HG02885 (cell line): Measurements from ENCODE around the gene COQ6.
"Not testable (repeated sequence)": the region's sequence is repeated elsewhere in the genome, so short reads cannot be mapped to it uniquely, and the experiment has no call there.

ENCODE experiments used
- ATAC-seq: cut with Tn5 transposase; IDR thresholded peaks from one replicate; pipeline ENCODE4 v1.9.1; 2021; ENCODE audit warnings: mild to moderate bottlenecking; ENCODE audit not compliant: unreplicated experiment, poor library complexity

Gene COQ6

DNA sequence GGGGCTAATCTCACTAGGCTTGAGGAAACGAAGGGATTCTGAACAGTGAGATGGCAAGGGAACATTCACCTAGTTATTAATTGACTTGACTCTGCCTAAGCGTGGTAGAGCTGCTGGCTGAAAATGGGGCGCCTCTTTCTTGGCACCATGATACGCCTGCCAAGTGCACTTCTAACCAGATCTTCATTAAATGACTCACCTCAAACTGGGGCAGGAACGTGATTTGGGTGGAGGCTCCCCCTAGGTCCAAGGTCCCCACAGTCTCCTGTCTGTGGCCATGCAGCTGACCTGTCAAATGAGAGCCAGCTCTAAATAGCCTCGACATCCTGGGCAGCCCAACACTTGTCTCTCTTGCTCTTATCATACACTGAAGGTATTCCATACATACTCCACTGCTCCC is 26.0 kb downstream of the COQ6 start:
- ATAC-seq: no peak

DNA sequence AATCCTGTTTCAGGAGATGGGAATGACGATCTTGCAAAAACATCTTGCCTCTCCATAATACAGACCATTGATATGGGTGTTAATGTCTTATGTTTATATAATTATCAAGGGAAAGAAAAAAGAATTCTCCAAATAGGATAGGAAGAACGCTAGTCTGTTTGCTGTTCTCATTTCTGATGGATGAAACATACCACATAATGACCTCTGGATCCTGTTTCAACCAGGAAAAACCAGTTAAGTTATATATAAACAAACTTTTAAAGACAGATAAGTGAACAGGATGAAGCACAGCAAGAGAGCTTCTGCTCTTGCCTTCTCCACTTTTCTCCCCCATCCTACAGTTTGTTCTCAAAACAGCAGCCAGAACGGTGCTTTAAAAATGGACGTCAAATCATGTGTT is 27.8 kb downstream of the COQ6 start:
- no peak for ATAC-seq

DNA sequence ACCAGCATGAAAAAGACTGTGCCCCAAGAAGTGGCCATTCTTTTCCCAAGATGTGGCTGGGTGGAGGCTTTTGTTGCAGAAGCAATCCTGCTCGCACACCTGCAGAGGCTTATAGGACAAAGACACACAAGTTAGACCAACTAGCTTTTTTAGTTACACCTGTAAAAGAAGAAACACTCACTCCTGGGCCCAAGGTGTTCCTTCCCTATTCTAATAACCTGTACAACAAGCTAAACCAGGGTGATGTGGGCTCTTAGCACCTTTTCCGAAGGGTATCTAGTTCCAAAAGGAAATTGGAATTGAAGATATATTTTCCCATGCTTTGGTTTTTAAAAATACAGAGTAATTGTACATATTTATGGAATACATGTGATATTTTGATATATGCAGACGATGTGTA is 38.0 kb downstream of the COQ6 start:
- no peak for ATAC-seq

DNA sequence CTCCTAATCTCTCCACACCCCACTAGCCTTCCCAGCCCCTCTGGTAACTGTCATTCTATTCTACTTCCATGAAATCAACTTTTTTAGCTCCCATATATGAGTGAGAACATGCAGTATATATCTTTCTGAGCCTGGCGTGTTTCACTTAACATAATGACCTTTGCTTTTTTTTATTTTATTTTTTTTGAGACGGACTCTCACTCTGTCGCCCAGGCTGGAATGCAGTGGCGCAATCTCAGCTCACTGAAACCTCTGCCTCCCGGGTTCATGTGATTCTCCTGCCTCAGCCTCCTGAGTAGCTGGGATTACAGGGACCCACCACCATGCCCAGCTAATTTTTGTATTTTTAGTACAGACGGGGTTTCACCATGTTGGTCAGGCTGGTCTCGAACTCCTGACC is 38.6 kb downstream of the COQ6 start:
- ATAC-seq: not testable (repeated sequence)

DNA sequence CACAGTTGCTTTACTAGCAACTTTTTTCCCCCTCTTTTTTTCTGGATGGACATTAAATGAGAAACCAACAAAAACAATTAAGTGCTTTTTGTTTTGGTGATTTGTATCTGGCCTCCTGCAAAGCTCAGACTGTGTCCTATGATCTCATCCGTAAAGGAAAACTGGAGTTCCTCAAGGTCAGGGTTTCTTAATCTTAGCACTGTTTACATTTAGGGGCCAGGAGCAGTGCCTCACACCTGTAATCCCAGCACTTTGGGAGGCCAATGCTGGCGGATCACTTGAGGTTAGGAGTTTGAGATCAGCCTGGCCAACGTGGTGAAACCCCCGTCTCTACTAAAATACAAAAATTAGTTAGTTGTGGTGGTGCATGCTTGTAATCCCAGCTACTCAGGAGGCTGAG is 41.0 kb downstream of the COQ6 start:
- no peak for ATAC-seq

DNA sequence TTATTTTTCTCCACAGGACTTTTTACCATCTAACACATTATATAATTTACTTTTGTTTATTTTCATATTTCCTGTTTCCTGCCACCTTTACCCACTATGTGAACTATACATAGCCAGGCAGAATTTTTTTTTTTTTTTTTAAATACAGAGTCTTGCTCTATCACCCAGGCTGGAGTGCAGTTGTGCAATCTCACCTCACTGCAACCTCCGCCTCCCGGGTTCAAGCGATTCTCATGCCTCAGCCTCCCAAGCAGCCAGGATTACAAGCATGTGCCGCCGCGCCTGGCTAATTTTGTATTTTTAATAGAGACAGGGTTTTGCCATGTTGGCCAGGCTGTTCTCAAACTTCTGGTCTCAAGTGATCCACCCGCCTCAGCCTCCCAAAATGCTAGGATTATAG is 44.8 kb downstream of the COQ6 start:
- ATAC-seq: not testable (repeated sequence)

DNA sequence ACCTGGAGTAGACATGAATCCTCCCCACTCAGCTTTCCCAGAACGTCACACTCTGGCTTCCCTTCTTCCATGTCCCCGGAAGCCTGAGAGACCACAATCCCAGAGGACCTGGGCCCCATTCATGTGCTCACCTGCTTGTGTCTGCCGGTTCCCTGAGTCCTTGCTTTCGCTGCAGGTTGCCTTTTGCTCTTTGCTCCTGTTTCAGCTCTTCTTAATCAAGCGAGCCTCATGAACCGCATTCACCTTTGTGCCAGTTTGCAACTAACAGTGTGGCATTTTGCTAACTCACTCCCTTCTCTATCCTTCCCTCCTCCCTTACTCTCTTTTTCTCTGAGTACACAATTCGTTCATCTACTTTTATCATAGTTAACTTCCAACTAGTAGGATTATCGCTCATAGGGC is 45.9 kb downstream of the COQ6 start:
- no peak for ATAC-seq

DNA sequence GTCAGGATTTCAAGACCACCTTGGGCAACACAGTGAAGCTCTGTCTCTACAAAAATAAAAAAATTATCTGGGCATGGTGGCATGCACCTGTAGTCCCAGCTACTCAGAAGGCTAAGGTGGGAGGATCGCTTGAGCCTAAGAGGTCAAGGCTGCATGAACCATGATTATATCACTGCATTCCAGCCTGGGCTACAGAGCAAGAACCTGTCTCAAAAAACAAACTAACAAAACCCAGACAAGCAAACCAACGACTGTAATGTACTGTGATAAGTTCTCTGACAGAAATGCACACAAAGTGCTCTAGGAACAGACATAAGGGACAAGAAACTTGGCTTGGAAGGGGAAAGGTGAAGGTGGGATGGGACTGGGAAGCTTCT is 46.6 kb downstream of the COQ6 start:
- no peak for ATAC-seq

DNA sequence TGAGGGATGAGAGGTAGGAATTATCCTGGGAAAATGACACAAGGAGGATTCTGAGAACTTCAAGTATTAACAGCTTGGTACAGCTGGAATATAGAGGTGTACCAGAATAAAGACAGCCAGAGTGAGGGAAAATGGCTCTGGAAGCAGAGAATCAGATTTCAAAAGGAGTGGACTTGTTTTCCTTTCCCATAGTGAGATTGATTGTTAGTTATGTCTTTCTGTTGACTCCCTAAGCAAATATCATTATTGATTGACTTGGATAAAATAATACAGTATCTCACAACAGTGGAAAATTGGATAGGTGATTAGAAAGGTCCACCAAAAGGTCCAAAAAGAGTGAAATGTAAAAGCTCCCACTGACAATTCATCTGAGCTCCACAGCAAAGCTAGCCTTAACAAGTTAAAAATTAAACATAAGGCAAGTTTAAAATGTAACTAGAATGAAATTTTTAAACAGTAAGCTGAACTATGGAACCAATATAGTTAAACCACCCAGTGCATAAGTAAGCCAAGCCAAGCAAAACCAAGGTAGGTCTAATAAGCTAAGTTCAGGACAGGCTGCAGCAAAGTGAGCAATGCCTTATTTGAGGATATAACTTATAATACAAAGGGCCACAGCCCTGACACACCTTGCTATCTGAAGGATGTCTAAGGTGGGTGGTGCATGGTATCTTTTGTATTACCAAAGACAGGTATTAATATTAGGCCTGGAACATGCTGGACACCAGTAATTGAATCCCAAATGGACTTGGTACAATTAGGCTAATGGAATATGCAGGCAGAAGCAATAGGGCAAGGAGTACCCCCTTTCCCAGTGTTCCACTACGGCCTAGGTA is 47.2 kb downstream of the COQ6 start:
- no peak for ATAC-seq

DNA sequence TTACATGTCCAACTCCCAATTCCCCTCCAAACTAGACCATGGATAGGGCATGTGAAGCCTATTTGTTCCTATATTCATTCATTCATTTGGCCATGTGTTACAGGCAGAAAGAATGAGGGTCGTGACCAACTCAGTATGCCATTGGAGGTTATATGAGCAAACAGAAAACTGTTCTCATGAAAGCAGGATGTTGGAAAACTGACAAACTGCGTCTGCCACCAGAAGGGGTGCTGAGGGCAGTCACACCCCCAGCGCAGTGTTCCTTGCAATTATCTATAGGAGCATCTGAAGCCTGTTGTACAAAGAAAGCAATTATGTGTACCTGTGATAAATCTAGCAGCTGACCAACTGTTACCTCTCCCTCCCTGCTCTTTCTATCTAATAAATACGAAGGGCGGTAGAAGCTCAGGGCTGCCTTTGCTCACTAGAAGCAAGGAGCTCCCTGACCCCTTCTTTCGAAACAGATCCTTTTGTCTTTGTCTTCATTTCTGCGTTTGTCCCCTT is 47.9 kb downstream of the COQ6 start:
- ATAC-seq: no peak

DNA sequence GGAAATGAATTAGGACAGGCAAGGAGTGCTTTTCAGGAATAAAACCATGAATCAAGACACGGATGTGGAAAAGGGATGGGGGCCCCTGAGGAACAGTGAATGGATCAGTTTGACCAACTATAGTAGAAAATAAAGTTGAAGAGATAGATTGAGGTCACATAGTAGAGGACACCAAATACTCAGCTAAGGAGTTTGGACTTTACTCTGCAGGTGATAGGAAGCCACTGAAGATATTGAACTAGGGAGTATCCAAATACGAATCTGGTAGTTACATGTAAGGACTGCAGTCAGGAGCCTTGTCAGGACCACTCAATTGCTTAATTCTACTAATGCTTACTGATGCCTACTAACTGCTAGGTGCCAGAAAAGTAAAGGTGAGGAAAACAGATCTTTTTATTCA is 48.6 kb downstream of the COQ6 start:
- no peak for ATAC-seq

DNA sequence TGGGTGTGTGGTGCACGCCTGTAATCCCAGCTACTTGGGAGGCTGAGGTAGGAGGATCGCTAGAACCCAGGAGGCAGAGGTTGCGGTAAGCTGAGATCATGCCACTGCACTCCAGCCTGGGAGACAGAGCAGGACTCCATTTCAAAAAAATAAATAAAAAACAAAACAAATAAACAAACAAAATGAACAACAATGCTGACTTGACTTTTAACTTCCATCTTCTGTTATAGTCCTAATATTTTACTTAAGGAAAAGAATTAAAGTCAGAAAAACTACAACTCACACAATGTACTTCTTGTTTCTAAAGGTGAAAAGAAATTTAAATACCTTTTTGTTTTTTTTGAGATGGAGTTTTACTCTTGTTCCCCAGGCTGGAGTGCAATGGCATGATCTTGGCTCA is 55.6 kb downstream of the COQ6 start:
- ATAC-seq: not testable (repeated sequence)

DNA sequence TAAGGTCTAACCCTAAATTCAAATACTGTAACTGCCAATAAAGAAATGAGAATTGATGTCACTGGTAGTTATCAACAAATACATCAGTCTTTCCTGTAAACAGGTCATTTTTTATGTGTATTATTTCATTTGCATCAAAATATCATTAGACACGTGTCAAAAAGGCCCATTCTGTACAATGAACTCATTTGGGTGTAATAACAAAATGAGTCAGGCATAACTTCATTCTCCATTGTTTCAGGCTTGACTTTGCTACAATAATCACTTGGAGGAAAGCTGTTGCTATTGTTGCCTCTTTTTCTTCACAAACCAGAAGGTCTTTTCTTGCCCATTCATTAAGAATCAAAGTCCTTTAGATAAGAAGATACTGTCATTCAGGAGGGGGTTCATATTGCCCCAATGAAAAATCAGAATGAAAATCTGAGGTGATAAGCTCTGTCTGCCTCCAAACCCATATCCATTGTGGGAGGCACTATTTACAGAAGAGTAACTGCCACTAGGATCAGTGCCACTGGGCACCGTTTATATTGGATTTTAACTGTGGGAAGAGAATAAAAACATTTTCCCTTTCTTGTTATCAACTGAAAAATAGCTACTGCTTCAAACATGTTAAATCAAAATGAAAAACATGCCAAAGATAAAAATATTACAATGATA is 58.9 kb downstream of the COQ6 start:
- ATAC-seq: no peak
